ENCODE results near the gene GLB1L3.
"Not testable (repeated sequence)": the region's sequence is repeated elsewhere in the genome, so short reads cannot be mapped to it uniquely, and the experiment has no call there.

GRCh38 chr11:134344497-134345236, 68.5 kb downstream of the GLB1L3 start:
- TF ChIP-seq CTCF (IDR thresholded peaks at IDR 0.05; ENCODE audit: poor library complexity); EZH2phosphoT487 (IDR thresholded peaks at IDR 0.05; ENCODE audit: low read depth, severe bottlenecking, unreplicated experiment): not testable (repeated sequence)

Measured in hepatocyte (in vitro differentiated cells).